Panc1 (cell line): ENCODE measurements around the gene KCNG1. TPM values are rescaled to one million over a fixed set of nuclear protein-coding genes. Genes with fewer than 3 reads are reported as not detected.

ENCODE experiments used
- ATAC-seq: fragments of 200-7000 bp; cut with Tn5 transposase; 2 replicates; pipeline ENCODE4 v1.9.1; 2020; ENCODE audit warnings: mild to moderate bottlenecking, moderate library complexity
- BruUV-seq: library from RNA; stranded (reverse); fragments of 400-500 nt; replicated peaks from 2 replicates; lab custom pipeline; 2021; lab: Mats Ljungman, UMichigan
- CTCF ChIA-PET: fragments of 300-600 bp; sonication (Branson Sonifier 250); formaldehyde crosslinking; loops from one replicate; lab custom pipeline; 2022; ENCODE audit warnings: antibody characterized with exemption; lab: Charles Lee
- POLR2A ChIA-PET: fragments of 300-600 bp; sonication (Branson Sonifier 250); formaldehyde crosslinking; loops from one replicate; lab custom pipeline; 2022; ENCODE audit warnings: antibody characterized with exemption; lab: Charles Lee
- DNase-seq: peaks from one replicate; pipeline ENCODE4 v3.0.0-alpha.2; 2010; ENCODE audit warnings: low read depth, low spot score
- H3K27ac ChIP-seq: 2 replicates; pipeline ENCODE4 v1.5.1; 2011; ENCODE audit warnings: mild to moderate bottlenecking, low read length, inconsistent platforms
- H3K27me3 ChIP-seq: fragments of 200-500 bp; sonication (Bioruptor generic); 2 replicates; pipeline ENCODE4 v1.6.0; 2014; ENCODE audit warnings: low read length, inconsistent platforms; ENCODE audit not compliant: control insufficient read depth, insufficient read depth
- H3K36me3 ChIP-seq: fragments of 200-500 bp; sonication (Bioruptor generic); 2 replicates; pipeline ENCODE4 v1.5.1; 2014; ENCODE audit warnings: inconsistent platforms, mild to moderate bottlenecking, low read length, moderate library complexity; ENCODE audit not compliant: control insufficient read depth, insufficient read depth
- H3K4me1 ChIP-seq: 2 replicates; pipeline ENCODE4 v1.5.1; 2011; ENCODE audit warnings: inconsistent platforms, mild to moderate bottlenecking, low read length, moderate library complexity; ENCODE audit not compliant: control insufficient read depth, insufficient read depth
- H3K4me3 ChIP-seq, 2 experiments: 2 replicates each; pipeline ENCODE4 v1.5.1; 2011 to 2012; ENCODE audit warnings: low read depth in 2 of 2, low read length in 2 of 2, mild to moderate bottlenecking in 2 of 2, inconsistent platforms in 1 of 2, moderate library complexity in 1 of 2
- H3K9me3 ChIP-seq: fragments of 200-500 bp; sonication (Bioruptor generic); 2 replicates; pipeline ENCODE4 v1.5.1; 2014; ENCODE audit warnings: low read depth, mild to moderate bottlenecking, inconsistent platforms, low read length, moderate library complexity; ENCODE audit not compliant: control insufficient read depth, insufficient read depth
- POLR2AphosphoS5 ChIP-seq: IDR thresholded peaks from 2 replicates; pipeline ENCODE4 v1.6.1; 2012; ENCODE audit warnings: mild to moderate bottlenecking, low read depth, low read length, moderate library complexity
- SIN3A ChIP-seq: IDR thresholded peaks from 2 replicates; pipeline ENCODE4 v1.6.1; 2012; ENCODE audit warnings: low read depth, mild to moderate bottlenecking, low read length, moderate library complexity, borderline replicate concordance; ENCODE audit not compliant: insufficient read depth
- TCF7L2 ChIP-seq: IDR thresholded peaks from 2 replicates; pipeline ENCODE4 v1.6.1; 2011; ENCODE audit warnings: mild to moderate bottlenecking, low read depth, low read length, inconsistent platforms
- in situ Hi-C: cut with HindIII; loops from 2 replicates; pipeline ENCODE4 v1.10.0; 2016; ENCODE audit warnings: low sequenced_read_pairs, low pct_unique_long_range_greater_than_20kb
- intact Hi-C: fragments of 100-400 bp; cut with micrococcal nuclease; formaldehyde crosslinking; loops from one replicate; pipeline ENCODE4 v1.10.0; 2022; ENCODE audit not compliant: unreplicated experiment
- total RNA-seq: library from RNA; stranded (reverse); gene quantifications from one replicate; pipeline ENCODE4 v1.2.1, GENCODE V29; 2021; ENCODE audit not compliant: unreplicated experiment
- TF ChIP-seq, protein P1 (sequence below), 2 experiments: IDR thresholded peaks; 2 replicates each; pipeline ENCODE4 v1.6.1; 2011 to 2012; ENCODE audit warnings: low read depth in 2 of 2, control low read depth in 1 of 2, low read length in 1 of 2, mild to moderate bottlenecking in 1 of 2, moderate library complexity in 1 of 2; ENCODE audit not compliant: insufficient read depth in 1 of 2
- TF ChIP-seq, protein P2 (sequence below): fragments of 450-650 bp; IDR thresholded peaks from 2 replicates; pipeline ENCODE4 v1.5.1; 2017; ENCODE audit warnings: mild to moderate bottlenecking

The KCNG1 gene
- total RNA-seq, 1 experiment from 2014 or later = 7.4 TPM

DNA sequence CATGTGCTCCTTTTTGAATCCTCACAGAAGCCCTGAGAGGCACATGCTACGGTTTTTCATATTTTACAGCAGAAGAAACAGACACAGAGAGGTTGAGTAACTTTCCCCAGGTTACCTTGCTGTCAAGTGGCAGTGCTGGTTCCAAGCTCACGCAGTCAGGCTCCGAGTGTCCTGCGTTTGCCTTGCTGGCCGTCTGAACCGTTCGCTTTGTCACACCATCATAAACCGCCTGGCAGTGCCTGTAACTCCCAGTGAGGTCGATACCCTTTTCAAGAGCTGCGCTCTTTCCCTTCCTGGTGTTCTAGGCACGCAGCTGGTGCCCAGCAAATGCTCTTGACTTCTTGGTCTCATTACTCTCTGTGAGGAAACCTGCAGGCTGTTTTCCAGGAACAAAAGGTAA, 31.3 kb upstream of the KCNG1 start:
- no peak overlapping the region for H3K27ac ChIP-seq
- no peak for ATAC-seq
- ChIA-PET POLR2A (no interaction called here), CTCF (interaction anchor here (0.7 kb wide), 1 partner anchor 182 kb away, joined by 3 read pairs; no protein-coding TSS in a partner anchor)
- no peak for DNase-seq
- no TSS peak for BruUV-seq
- no peak for TF ChIP-seq POLR2AphosphoS5
- no peak for TF ChIP-seq TCF7L2
- TF ChIP-seq, protein P1, sequence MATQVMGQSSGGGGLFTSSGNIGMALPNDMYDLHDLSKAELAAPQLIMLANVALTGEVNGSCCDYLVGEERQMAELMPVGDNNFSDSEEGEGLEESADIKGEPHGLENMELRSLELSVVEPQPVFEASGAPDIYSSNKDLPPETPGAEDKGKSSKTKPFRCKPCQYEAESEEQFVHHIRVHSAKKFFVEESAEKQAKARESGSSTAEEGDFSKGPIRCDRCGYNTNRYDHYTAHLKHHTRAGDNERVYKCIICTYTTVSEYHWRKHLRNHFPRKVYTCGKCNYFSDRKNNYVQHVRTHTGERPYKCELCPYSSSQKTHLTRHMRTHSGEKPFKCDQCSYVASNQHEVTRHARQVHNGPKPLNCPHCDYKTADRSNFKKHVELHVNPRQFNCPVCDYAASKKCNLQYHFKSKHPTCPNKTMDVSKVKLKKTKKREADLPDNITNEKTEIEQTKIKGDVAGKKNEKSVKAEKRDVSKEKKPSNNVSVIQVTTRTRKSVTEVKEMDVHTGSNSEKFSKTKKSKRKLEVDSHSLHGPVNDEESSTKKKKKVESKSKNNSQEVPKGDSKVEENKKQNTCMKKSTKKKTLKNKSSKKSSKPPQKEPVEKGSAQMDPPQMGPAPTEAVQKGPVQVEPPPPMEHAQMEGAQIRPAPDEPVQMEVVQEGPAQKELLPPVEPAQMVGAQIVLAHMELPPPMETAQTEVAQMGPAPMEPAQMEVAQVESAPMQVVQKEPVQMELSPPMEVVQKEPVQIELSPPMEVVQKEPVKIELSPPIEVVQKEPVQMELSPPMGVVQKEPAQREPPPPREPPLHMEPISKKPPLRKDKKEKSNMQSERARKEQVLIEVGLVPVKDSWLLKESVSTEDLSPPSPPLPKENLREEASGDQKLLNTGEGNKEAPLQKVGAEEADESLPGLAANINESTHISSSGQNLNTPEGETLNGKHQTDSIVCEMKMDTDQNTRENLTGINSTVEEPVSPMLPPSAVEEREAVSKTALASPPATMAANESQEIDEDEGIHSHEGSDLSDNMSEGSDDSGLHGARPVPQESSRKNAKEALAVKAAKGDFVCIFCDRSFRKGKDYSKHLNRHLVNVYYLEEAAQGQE (IDR thresholded peaks at IDR 0.05; ENCODE audit: insufficient read depth in 1 of 2, low read depth in 2 of 2, low read length in 1 of 2) = no peak
- in situ Hi-C loops (no loop called here), intact Hi-C loops (no loop called here)
- no peak overlapping the region for H3K4me3 ChIP-seq
- no peaks in the 10 kb centered on the region for H3K9me3 ChIP-seq
- H3K4me1 ChIP-seq = 0 out of 2 replicates have a peak, but pooled peaks cover 3% of the 10 kb centered on the region
- H3K27me3 ChIP-seq = peaks cover 12% of the 10 kb centered on the region; the same call in 1 of the 2 replicates
- H3K36me3 ChIP-seq = no peaks in the 10 kb centered on the region

DNA sequence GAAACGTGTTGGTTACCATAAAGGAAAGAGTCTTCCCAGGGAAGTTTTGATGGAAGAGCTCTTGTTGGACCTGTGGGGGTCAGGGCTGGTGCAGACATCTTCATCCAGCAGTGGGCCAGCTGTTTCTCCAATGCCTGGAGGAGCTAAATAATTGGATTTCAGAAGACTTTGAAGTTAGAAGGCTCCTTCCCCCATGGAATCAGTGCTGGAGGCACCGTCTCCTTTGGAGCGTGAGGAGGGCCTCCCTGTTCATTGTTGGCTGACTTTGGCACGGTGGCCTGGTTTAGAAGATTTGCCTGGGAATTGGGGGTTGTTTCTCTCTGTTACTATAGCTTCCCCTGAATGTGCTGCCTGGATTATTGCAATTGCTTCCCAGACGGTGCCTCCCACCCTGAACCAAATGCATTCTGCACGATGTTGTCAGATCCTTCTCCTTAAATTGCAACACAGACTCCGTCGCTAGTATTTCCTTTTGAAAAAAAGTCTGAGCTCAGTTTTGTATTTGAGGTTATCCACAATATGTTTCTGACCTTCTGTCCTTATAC, 27.7 kb upstream of the KCNG1 start:
- BruUV-seq = no TSS peak
- intact Hi-C loops = no loop called here
- ChIA-PET POLR2A (no interaction called here), CTCF (no interaction called here)
- in situ Hi-C loops = no loop called here
- Histone ChIP-seq H3K27ac (no peak overlapping the region), H3K4me1 (no peaks in the 10 kb centered on the region), H3K27me3 (peaks cover 14% of the 10 kb centered on the region; the same call in 1 of the 2 replicates), H3K9me3 (no peaks in the 10 kb centered on the region), H3K4me3 (no peak overlapping the region), H3K36me3 (no peaks in the 10 kb centered on the region)
- TF ChIP-seq, protein P2, sequence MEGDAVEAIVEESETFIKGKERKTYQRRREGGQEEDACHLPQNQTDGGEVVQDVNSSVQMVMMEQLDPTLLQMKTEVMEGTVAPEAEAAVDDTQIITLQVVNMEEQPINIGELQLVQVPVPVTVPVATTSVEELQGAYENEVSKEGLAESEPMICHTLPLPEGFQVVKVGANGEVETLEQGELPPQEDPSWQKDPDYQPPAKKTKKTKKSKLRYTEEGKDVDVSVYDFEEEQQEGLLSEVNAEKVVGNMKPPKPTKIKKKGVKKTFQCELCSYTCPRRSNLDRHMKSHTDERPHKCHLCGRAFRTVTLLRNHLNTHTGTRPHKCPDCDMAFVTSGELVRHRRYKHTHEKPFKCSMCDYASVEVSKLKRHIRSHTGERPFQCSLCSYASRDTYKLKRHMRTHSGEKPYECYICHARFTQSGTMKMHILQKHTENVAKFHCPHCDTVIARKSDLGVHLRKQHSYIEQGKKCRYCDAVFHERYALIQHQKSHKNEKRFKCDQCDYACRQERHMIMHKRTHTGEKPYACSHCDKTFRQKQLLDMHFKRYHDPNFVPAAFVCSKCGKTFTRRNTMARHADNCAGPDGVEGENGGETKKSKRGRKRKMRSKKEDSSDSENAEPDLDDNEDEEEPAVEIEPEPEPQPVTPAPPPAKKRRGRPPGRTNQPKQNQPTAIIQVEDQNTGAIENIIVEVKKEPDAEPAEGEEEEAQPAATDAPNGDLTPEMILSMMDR = no peak
- TF ChIP-seq, protein P1 (IDR thresholded peaks at IDR 0.05; ENCODE audit: insufficient read depth in 1 of 2, low read depth in 2 of 2, low read length in 1 of 2) = no peak
- no peak for TF ChIP-seq TCF7L2
- TF ChIP-seq POLR2AphosphoS5 = no peak
- TF ChIP-seq SIN3A = no peak
- ATAC-seq (no peak), DNase-seq (no peak)
